ENCODE measurements around the gene RBMY1J.

DNA sequence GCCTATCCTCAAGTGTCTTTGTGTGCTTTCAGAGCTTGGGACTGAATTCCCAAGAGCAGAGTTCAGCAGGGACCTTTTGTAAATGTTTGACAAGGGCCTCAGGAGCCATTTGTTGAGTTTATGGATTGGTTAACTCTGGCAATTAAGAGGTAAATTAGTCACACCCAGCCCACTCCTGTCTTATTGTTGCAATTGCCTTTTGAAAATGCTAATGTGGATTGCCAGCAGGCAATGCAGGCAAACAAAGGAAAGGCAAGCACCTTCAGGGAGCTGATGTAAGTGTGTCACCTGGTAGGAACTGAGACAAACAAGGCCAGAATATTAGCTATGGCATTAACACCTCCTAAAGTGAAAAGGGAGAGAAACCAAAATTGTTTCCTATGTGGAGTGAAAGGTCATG, 29.7 kb upstream of the RBMY1J start:
- no peak for TF ChIP-seq GATA3 (IDR thresholded peaks at IDR 0.05; ENCODE audit: low read depth, low read length)
- no peak for TF ChIP-seq GATA2 (IDR thresholded peaks at IDR 0.05; ENCODE audit: low read depth, low read length)

Measured in SH-SY5Y (cell line).